Stimulated activated CD8-positive, alpha-beta memory T cell treated with anti-CD3 and anti-CD28 coated beads, Interleukin-12 subunit alpha, Interleukin-12 subunit beta, amount 100 ng/mL, for 1 hour (primary cell): ENCODE measurements around the gene EIF1AX.
"Not testable (repeated sequence)": the region's sequence is repeated elsewhere in the genome, so short reads cannot be mapped to it uniquely, and the experiment has no call there.

ENCODE experiments used
- DNase-seq: peaks from one replicate; pipeline ENCODE4 v3.0.0-alpha.2; 2020; ENCODE audit warnings: low read depth

The EIF1AX gene

GRCh38 chrX:20126833-20127232 is 14.8 kb downstream of the EIF1AX start:
- DNase-seq: not testable (repeated sequence)

GRCh38 chrX:20124964-20125363 is 16.7 kb downstream of the EIF1AX start:
- no peak for DNase-seq

GRCh38 chrX:20118065-20118824 is 23.4 kb downstream of the EIF1AX start:
- no peak for DNase-seq

- DNase-seq: no peak
These were observed 24.9 kb downstream of the EIF1AX start, which contains the start of gene MAP7D2 for GRCh38 chrX:20116577-20117240. MAP7D2 (minus strand) TSS chrX:20116907; CDS start chrX:20116879, 28 bp downstream.

- no peak for DNase-seq
These were observed 25.5 kb downstream of the EIF1AX start for GRCh38 chrX:20116087-20116576.

- no peak for DNase-seq
These were observed 29.4 kb downstream of the EIF1AX start for GRCh38 chrX:20112022-20112774.

- no peak for DNase-seq
These were observed 30.4 kb downstream of the EIF1AX start for GRCh38 chrX:20111271-20111670.

GRCh38 chrX:20101934-20102581 is 39.6 kb downstream of the EIF1AX start:
- no peak for DNase-seq

GRCh38 chrX:20091499-20091898 is 50.1 kb downstream of the EIF1AX start:
- DNase-seq: no peak

- no peak for DNase-seq
These were observed 51.8 kb downstream of the EIF1AX start for GRCh38 chrX:20089845-20090244.

- no peak for DNase-seq
These were observed 61.4 kb downstream of the EIF1AX start for GRCh38 chrX:20080277-20080676.
